ENCODE results near the gene EFCAB6.

The EFCAB6 gene

DNA sequence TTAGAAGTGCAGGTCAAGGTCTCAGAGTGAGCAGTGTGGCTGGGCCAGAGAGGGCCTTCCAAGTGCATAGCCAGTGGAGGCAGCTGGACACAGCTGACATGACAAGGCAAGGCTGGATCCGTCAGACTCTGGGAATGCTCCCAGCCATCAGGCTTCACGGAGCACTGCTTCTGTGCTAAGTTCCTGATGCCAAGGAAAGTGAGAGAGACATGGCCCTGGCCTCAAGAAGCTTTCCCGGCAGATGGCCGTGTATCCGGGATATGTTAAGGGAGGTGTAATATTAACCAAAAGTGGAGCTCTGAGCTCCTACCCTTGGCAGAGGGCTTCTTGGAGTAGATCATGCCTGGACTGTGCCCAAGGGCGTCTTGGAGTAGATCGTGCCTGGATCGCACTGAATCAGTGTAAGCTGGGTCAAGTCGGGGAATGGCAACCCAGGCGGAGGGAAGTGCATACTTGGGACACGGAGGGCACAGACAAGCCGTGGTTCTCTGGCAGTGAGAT is 7.4 kb upstream of the EFCAB6 start:
- in situ Hi-C loops (cut with HindIII; ENCODE audit: low sequenced_read_pairs): no loop called here

DNA sequence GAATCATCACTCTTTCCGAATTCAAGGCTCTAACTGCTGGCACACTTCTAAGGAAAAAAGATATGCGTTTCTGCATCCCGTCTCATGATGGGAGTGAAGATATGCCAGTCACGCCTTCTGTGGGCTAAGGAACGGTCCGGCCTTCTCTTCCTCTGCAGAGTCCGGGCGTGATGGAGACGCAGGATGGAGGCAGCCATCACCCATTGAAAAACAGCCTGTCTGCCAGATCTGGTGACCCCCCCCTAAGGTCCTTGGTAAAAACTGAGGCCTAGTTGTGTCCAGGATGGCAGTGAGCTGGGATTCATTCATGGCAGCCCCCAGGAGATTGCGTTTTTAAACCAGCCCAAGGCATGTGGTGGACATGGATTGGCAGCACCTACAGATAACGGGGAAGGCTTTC is 6.9 kb upstream of the EFCAB6 start:
- in situ Hi-C loops (cut with HindIII; ENCODE audit: low sequenced_read_pairs): no loop called here

DNA sequence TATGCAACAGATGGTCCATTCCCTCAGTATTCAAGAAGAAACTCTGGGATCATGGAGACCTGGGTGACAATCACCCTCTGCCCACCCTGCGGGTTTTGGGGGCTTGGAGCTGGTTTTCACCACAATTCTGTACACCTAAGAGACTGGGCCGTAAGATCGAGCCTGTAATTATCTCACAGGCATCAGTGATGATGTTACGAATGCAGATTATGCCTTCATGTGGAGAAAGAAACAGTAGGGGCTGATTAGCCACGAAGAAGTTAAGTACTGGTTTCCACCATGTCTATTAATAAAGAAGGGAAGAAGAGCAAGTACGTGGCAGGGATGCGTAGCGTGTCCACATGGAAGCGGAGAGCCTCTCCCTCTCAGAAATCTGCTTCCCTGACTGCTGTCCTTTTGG is 5.3 kb upstream of the EFCAB6 start:
- in situ Hi-C loops (cut with HindIII; ENCODE audit: low sequenced_read_pairs): no loop called here

DNA sequence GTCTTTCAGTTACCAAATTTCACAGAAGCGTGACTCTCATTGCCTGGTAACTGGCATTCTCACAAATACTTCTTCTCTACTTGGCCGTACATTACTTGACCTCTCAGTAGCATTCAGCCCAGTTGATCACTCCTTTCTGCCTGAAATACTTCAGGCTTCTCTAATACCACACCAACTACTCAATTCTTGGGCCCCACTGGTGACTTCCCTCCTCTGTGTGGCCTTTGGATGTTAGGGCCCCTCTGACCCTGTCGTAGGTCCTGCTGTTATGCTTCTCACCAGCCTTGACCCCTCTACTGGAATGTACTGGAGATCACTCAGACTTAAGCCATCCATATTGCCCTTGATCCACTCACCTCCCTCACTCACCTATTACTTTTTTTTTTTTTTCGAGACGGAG is 2.2 kb upstream of the EFCAB6 start:
- in situ Hi-C loops (cut with HindIII; ENCODE audit: low sequenced_read_pairs): no loop called here

DNA sequence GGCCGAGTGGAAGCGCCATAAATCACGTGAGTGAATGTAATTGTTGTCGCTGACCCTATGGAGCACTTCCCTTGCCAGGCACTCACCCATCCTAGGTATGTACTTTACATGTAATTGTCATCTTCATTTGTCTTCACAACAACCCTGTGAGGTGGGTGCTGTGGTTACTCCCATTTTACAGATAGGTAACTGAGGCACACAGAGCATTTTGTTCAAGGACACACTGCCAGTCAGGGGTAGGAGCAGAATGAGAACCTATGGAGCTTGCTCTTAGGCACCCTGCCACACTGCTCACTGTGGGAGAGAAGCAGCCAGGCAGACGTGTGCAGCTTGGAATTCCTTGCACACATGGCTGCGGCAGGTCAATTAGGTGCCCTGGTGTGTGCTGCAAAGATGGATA is 785 bp upstream of the EFCAB6 start:
- in situ Hi-C loops (cut with HindIII; ENCODE audit: low sequenced_read_pairs): no loop called here

DNA sequence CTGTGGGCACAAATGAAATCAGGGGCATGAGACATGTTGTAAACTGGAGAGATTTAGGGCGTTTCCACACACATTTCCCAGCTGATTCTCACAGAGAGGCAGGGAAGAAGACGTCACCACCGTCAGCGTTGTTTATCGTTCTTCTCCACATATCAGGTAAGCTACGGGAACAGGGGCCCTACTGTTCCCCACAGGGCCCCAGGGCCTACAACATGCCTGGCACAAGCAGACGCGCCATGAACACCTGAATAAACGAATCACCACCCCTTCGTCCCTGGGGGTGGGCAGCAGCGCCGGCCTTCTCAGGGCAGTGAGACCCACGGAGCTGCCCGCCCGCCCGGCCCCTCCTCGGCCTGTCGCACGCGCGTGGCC is 342 bp downstream of the EFCAB6 start:
- in situ Hi-C loops (cut with HindIII; ENCODE audit: low sequenced_read_pairs): no loop called here

DNA sequence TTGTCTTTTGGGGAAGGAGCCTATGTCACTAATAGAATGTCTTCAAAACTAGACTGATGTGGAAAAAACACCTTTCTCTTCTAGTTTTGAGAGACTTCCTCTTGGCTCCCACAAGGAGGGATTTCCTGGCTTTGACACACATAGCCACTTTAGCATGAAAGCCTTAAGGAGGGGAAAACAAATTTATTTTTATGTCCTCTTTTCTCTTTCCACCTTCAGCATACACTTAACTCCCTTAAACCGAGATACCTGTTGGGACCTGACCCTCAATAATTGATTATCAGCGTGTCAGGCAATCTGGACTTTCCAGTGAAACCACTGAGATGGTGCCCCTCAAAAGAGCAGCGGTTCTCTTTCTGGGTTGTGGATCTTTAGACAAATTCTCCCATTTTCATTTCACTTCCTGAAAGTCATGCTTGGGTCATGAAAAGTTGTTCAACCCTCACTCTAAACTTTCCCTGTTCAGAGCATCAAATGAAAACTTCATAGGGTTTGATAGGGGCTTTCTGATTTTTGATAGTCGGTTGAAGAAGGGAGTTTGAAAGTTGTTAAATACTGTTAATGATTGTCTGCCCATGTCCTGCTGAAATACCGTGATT is 9.1 kb downstream of the EFCAB6 start:
- in situ Hi-C loops (cut with HindIII; ENCODE audit: low sequenced_read_pairs): no loop called here

DNA sequence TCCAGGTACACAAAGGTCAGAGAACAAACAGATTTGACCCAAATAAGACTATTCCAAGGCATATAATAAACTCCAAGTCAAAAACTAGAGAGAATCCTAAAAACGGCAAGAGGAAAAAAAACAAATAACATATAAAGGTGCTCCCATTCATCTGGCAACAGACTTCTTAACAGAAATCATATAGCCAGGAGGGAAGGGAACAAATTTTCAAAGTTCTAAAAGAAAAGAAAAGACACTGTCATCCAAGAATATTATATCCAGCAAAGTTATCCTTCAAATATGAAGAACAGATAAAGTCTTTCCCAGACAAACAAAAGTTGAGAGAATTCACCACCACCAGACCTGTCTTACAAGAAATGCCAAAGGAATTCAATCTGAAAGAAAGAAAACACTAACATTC is 11.1 kb downstream of the EFCAB6 start:
- in situ Hi-C loops (cut with HindIII; ENCODE audit: low sequenced_read_pairs): no loop called here

DNA sequence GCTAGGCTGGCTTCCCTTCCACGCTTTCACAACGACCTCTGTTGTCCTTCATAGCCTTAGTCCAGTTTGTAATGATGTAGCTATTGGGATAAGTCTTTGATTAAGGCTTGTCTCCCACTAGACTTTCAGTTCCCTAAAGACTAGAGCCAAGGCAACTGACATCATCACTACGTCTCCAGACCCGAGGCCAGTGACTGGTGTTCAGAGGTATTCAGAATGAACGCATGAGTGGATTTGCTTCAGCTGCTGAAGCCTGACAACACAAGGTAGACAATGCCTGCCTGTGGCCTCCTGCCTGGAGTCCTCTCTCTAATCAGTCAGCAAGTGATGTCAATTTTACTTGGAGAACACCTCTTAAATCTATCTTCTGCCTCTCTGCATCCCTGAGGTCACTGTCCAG is 13.6 kb downstream of the EFCAB6 start:
- in situ Hi-C loops (cut with HindIII; ENCODE audit: low sequenced_read_pairs): no loop called here

DNA sequence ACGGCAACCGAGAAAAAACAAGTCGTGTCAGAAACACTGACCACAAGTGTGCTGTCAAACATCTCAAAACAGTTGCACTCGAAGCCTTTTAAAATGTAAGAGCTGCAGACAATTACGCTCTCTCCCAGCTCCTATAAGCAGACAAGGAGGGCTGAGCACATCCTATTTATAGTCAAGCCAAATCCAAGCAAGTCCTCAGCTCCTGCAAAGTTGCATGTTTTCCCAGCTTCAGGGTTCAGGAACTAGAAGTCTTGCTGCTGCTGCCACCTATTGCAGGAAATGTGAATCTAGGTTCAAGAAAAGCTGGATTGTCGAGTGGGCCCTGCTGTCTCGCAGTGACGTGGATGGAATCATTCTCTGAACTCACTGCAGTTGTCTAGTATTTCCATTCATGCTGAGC is 15.5 kb downstream of the EFCAB6 start:
- in situ Hi-C loops (cut with HindIII; ENCODE audit: low sequenced_read_pairs): no loop called here

DNA sequence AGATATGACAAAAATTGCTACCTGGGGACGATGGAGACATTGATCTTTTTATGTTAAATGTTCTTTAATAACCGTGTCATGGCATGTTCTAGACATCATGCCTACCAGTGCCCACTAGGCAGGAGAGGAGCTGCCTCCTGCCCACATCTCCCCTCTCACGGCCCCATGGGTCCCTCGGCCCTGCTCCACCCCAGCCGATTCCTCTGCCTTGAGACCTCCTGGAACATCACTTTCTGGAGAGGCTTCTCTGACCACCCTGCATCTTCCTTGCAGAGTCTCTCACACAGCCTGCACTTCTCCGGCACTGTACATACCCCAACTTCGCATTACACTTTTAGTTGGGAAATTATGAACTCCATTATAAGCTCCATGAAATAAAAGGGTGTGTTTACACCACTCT is 16.8 kb downstream of the EFCAB6 start:
- in situ Hi-C loops (cut with HindIII; ENCODE audit: low sequenced_read_pairs): no loop called here

DNA sequence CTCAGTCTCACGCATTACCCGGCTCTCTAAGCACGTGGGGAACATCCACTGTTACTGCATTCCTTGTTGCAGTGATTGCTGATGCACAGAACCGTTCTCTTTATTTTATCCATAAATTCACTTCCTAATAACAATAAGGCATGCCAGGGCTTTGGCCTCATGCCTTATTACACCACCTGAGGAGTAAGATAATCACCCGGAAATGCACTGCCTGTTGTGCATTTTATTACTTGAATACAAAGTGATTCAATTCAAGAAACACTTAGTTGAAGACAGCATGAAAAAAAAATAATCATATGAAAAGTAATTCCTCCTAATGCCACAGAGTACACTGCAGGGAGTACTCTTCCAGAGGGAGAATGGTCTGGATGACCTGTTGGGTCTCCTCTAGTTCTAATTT is 19.2 kb downstream of the EFCAB6 start:
- in situ Hi-C loops (cut with HindIII; ENCODE audit: low sequenced_read_pairs): no loop called here

DNA sequence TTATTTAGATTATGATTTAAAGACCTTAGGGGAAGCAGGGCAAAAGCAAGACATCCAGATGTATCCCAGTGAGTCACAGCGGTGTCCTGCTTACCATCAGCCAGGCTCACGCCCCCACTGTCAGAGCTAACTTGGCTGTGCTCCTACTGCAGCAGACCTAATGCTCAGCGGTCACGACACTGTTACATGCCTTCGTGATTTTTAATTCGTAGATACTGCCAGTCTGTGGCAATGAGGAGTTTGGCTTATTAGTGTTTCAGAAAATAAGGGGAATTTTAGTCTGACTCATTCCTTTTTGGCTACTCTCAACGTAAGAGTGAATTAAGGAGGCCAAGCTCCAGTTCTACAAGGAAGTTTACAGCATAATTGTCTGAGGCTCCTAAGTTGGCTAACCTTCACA is 22.7 kb downstream of the EFCAB6 start:
- in situ Hi-C loops (cut with HindIII; ENCODE audit: low sequenced_read_pairs): no loop called here

DNA sequence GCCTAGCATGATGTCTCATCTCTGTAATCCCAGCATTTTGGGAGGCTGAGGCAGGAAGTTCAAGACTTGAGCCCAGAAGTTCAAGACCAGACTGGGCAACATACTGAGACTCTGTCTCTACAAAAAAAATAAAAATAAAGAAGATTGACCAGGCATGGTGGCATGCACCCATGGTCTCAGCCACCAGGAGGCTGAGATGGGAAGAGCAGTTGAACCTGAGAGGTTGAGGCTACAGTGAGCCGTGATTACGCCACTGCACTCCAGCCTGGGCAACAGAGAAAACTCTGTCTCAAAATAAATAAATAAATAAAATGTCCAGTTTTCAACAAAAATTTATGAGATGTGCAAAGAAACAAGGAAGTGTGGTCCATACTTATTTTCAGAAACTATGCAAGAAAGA is 28.3 kb downstream of the EFCAB6 start:
- in situ Hi-C loops (cut with HindIII; ENCODE audit: low sequenced_read_pairs): no loop called here

DNA sequence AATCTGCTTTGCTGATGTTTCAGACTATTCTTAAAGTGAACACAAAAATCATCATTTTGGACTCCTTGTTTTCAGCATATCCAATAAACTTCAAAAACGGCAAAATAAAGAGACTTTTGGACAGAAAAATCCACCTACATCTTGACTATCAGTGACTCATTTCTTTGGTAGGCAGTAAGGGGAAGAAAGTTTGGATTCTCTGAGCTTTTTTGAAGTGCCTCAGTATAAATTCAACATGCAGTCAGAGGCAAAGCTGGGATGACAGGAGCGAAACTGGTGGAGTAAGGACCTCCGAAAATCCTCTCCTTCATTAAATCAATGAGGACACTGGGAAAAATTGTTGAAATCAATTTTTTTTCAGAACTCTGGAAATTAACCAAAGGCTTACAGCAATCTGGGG is 29.7 kb downstream of the EFCAB6 start:
- in situ Hi-C loops (cut with HindIII; ENCODE audit: low sequenced_read_pairs): no loop called here

DNA sequence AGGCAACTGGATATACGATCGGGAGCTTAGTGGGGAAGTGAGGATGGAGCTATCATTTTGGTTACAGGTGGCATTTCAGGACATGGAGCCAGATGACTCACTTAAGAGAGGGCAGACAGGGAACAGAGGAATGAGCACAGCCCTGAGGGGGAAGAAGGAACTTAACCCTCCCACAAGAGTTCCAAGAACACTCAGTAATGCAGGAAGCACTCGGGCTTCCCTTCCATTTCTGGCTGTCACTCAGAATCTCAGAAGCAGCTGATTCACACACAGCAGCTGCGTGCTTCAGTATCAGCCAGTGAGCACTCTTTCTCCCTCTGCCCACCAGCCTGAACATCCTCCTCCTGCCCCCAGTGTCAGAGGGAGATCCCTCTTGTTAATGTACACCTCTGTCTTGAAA is 34.8 kb downstream of the EFCAB6 start:
- in situ Hi-C loops (cut with HindIII; ENCODE audit: low sequenced_read_pairs): no loop called here

DNA sequence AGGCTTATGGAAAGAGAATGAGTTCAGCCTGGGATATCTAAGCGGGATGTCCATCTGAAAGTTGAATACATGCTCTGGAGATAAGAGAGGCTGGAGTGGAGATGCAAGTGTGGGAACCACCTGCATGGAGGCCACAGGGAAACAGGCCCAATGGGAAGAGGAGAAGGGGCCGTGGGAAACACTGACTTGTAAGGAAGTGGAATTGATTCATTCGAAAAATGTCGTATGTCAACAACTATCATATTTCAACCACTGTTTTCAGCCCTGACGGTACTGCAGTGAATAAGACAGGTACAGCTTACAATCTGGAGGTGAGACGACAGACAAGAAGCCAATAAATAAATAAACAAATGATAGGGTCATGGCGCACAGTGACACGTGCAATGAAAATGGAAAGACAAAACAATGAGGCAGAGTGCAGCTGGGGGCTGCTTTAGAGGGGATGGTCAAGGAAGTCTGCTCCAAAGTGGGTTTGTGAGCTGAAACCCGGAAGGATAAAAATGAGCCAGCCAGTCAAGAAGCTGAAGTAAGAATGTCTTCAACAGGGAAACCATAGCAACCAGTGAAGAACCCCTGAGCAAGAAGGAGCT is 35.9 kb downstream of the EFCAB6 start:
- in situ Hi-C loops (cut with HindIII; ENCODE audit: low sequenced_read_pairs): no loop called here

DNA sequence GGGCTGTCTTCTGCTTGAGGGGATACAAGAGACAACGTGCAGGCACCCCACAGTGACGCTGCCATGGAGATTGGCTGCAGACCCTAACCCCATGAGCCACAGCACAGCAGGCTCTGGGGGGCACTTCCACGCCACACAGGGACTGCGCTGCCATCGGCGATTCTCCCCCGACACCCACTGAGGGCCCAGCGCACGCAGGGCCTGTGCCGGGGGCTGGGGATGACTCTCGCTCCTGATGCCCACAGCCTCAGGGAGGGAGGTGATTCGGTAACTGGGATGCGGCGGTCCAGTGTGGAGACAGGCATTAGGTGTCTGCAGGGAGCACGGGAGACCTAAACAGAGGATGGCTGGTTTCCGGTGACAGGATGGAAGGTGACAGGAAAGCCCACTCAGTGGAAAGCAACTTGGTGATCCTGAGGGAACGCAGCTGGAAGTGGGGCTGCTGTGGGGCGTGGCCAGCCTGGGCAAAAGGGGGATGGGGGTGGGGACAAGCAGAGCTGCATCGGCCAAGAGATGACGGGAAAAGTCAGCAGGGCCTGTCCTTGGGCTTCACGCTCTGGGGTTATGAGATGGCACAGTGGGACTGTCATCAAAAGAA is 37.7 kb downstream of the EFCAB6 start:
- in situ Hi-C loops (cut with HindIII; ENCODE audit: low sequenced_read_pairs): no loop called here

DNA sequence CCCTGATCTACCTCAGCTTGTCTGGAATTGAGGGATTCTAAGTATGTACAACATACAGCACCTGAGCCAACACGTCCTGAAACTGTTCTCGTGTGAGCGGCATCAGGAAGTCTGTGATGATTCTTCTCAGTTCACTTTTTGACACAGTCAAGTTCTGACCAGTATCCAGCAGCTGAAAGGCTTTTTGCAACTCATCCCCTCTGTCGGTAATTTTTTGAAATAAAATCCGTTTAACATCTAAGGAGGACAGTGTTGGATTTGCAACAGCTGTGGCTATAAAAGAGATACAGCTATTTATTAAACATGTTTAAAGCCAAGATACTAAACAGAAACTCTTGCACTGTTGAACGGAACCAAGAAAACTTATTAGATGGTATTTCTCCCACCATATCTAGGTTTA is 39.3 kb downstream of the EFCAB6 start:
- in situ Hi-C loops (cut with HindIII; ENCODE audit: low sequenced_read_pairs): no loop called here

DNA sequence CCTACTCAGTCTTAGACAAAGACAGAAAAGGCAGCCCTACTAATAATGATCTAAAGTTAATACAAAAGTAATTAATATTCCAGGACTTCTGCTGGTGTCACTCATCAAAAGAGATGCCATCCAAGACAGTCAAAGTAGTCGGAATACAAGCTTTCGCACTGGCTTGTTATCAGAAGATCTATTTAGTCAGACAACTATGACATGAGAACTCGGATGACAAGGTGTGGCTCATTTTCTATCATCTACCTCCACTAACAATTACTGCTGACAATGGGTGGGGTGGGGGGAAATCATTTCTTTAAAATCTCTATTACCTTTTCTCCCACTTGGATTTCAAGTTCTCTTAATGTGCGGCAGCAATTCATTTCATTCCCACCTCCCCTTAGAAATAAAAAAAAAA is 56.7 kb downstream of the EFCAB6 start:
- in situ Hi-C loops (cut with HindIII; ENCODE audit: low sequenced_read_pairs): no loop called here

DNA sequence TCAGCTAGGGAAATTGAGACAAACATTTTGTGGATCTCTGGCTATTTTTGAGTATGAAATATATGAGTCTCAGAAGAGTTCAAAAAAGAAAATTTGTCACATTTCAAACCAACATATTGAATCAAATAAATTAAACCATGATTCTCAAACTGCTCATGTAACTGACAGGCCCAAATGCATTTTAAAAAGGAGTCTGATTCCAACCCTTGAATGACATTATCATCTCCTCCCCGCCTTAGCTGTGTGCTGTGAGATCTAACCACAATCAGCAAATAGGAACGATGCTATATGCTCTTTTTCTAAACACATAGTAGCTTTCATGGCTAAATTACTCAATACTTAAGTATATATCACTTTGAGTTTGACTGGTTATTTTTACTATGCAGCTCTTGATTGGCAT is 57.1 kb downstream of the EFCAB6 start:
- in situ Hi-C loops (cut with HindIII; ENCODE audit: low sequenced_read_pairs): no loop called here

DNA sequence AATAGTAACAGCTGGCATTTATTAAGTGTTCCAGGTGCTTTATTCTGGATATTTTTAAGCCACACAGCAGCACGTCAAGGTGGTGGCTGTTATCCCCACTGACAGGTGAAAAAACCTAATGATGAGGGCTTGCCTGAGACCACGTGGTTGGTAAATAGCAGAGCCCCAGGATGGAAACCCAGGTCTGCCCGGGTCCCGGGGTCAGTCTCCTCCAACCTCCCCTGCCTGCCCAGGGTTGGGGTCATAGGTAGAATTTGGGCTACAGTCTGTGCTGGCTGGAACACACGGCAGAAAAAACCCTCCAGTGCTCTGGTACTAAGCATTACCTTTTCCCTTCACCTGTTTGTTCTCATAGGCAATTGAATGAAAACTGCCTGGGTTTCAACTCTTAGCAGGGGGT is 57.9 kb downstream of the EFCAB6 start:
- in situ Hi-C loops (cut with HindIII; ENCODE audit: low sequenced_read_pairs): no loop called here

DNA sequence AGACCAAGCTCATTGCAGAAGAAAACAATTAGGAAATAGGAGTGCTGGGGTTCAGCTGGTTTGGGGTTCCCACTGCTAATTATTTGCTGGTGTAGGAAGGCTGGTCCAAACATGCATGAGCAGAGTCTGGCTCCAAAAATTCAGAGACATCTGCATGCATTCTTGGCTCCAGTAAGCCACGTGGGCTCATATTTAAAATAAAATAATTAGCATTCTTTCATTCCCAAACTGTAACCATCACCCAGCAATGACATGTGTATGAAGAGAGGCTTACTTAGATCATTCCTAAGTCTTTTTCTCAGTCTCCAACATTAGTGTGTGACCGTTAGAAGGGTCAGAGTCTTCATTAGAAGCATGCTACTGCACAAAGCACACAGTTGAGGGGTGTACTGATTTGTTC is 58.4 kb downstream of the EFCAB6 start:
- in situ Hi-C loops (cut with HindIII; ENCODE audit: low sequenced_read_pairs): no loop called here

Data from DLD1 (cell line).